GM23248 (cell line): Measurements from ENCODE around the gene FAM174C. TPM values are rescaled to one million over a fixed set of nuclear protein-coding genes. Genes with fewer than 3 reads are reported as not detected.

Experiments
- DNase-seq: peaks from one replicate; pipeline ENCODE4 v3.0.0-alpha.2; 2015
- H2AFZ ChIP-seq: fragments of 200-600 bp; sonication (generic); 2 replicates; pipeline ENCODE4 v1.6.1; 2016; ENCODE audit warnings: antibody characterized with exemption
- H3F3A ChIP-seq: fragments of 200-600 bp; sonication (generic); 2 replicates; pipeline ENCODE4 v1.6.1; 2016; ENCODE audit warnings: mild to moderate bottlenecking, antibody characterized with exemption, mixed run types; ENCODE audit not compliant: insufficient read depth
- H3K27ac ChIP-seq: fragments of 200-600 bp; sonication (generic); 2 replicates; pipeline ENCODE4 v1.5.1; 2016; ENCODE audit warnings: mild to moderate bottlenecking
- H3K27me3 ChIP-seq: fragments of 200-600 bp; sonication (generic); replicated peaks from 2 replicates; pipeline ENCODE4 v1.6.1; 2016; ENCODE audit warnings: mild to moderate bottlenecking; ENCODE audit not compliant: insufficient read depth
- H3K36me3 ChIP-seq: fragments of 200-600 bp; sonication (generic); 2 replicates; pipeline ENCODE4 v1.6.1; 2016; ENCODE audit warnings: low read depth, mild to moderate bottlenecking
- H3K4me1 ChIP-seq: fragments of 200-600 bp; sonication (generic); 2 replicates; pipeline ENCODE4 v1.6.1; 2016; ENCODE audit warnings: mild to moderate bottlenecking; ENCODE audit not compliant: insufficient read depth
- H3K4me2 ChIP-seq: fragments of 200-600 bp; sonication (generic); one replicate; pipeline ENCODE4 v1.6.1; 2016; ENCODE audit warnings: mild to moderate bottlenecking; ENCODE audit not compliant: unreplicated experiment
- H3K4me3 ChIP-seq: fragments of 200-600 bp; sonication (generic); 2 replicates; pipeline ENCODE4 v1.5.1; 2016; ENCODE audit warnings: mild to moderate bottlenecking
- H3K79me2 ChIP-seq: fragments of 200-600 bp; sonication (generic); 2 replicates; pipeline ENCODE4 v1.6.1; 2016; ENCODE audit warnings: mild to moderate bottlenecking; ENCODE audit not compliant: insufficient read depth
- H3K9ac ChIP-seq: fragments of 200-600 bp; sonication (generic); 2 replicates; pipeline ENCODE4 v1.6.1; 2016; ENCODE audit warnings: mild to moderate bottlenecking
- H3K9me2 ChIP-seq: fragments of 200-600 bp; sonication (generic); 2 replicates; pipeline ENCODE4 v1.6.1; 2016; ENCODE audit warnings: mixed run types, mild to moderate bottlenecking, moderate library complexity; ENCODE audit not compliant: insufficient read depth
- H3K9me3 ChIP-seq: fragments of 200-600 bp; sonication (generic); one replicate; pipeline ENCODE4 v1.6.1; 2017; ENCODE audit warnings: low read depth
- H4K20me1 ChIP-seq: fragments of 200-600 bp; sonication (generic); 2 replicates; pipeline ENCODE4 v1.6.0; 2016; ENCODE audit not compliant: insufficient read depth
- EZH2 ChIP-seq: fragments of 200-600 bp; sonication (generic); IDR thresholded peaks from 2 replicates; pipeline ENCODE4 v1.6.1; 2018; ENCODE audit warnings: antibody characterized with exemption, mild to moderate bottlenecking; ENCODE audit not compliant: insufficient read depth, poor library complexity, severe bottlenecking
- EZH2phosphoT487 ChIP-seq: fragments of 200-600 bp; sonication (generic); IDR thresholded peaks from 2 replicates; pipeline ENCODE4 v1.6.1; 2018; ENCODE audit warnings: antibody characterized with exemption, moderate library complexity, mild to moderate bottlenecking, low read depth; ENCODE audit not compliant: insufficient read depth
- WGBS, 2 experiments: methylation state at CpG; one replicate each; pipeline ENCODE4 v1.1.6; 2015 to 2017; ENCODE audit warnings: low lambda C conversion rate in 2 of 2, low coverage in 1 of 2; ENCODE audit errors: missing lambda C conversion rate in 2 of 2; 5-methylcytosine and 5-hydroxymethylcytosine counted together
- in situ Hi-C: fragments of 300-500 bp; cut with MboI; formaldehyde crosslinking; loops from 2 replicates; pipeline ENCODE4 v1.15.0; 2020
- polyA plus RNA-seq: library from polyadenylated mRNA; unstranded; fragments of >200 nt; fragmentation: Nextera tagmentation; extraction: Ambion mirVana; gene quantifications from 2 replicates; pipeline ENCODE4 v1.2.1, GENCODE V29; 2016
- total RNA-seq: library from RNA; depleted of rRNA; stranded (reverse); fragments of >200 nt; shearing (Covaris generic); gene quantifications from 2 replicates; pipeline ENCODE4 v1.2.3, GENCODE V29; 2014

Gene FAM174C
- total and polyA plus RNA-seq, 2 experiments from 2014 or later, result 81.6 to 84.5 TPM

DNA sequence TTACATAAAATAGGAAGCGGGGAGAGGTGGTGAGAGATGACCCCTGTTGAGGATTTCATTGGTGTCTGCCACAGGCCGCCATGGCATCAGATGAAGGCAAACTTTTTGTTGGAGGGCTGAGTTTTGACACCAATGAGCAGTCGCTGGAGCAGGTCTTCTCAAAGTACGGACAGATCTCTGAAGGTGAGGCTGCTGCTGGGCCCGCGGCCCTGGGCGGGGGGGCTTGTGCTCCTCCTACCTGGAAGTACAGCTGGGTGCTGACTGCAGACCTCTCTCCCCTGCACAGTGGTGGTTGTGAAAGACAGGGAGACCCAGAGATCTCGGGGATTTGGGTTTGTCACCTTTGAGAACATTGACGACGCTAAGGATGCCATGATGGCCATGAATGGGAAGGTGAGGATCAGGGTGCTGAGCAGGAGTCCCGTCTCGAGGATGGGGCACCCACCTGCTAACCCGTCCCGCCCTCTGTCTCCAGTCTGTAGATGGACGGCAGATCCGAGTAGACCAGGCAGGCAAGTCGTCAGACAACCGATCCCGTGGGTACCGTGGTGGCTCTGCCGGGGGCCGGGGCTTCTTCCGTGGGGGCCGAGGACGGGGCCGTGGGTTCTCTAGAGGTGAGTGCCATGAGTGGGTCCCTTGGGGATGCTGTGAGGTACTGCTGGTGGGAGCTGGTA is 4.3 kb upstream of the FAM174C start:
- Histone ChIP-seq H3F3A (peaks cover 32% of the 10 kb centered on the region), H3K4me2 (peak overlapping the region; percentile 95), H3K9me3 (no peaks in the 10 kb centered on the region), H3K36me3 (peaks cover 34% of the 10 kb centered on the region; the same call in 1 of the 2 replicates), H3K4me3 (peak overlapping the region; percentile 84), H3K9ac (peak overlapping the region; percentile 97), H3K27ac (peak overlapping the region; percentile 97), H4K20me1 (no peaks in the 10 kb centered on the region), H3K27me3 (no peaks in the 10 kb centered on the region), H2AFZ (no peak overlapping the region), H3K79me2 (peaks cover 62% of the 10 kb centered on the region), H3K9me2 (no peaks in the 10 kb centered on the region), H3K4me1 (peaks cover 34% of the 10 kb centered on the region)
- no peak for TF ChIP-seq EZH2phosphoT487
- TF ChIP-seq EZH2, result no peak
- in situ Hi-C loops, result no loop called here
- DNase-seq, result no peak
- WGBS, 2 experiments, result 52 to 54% methylated on average over 25 to 26 of the region's 26 CpGs

DNA sequence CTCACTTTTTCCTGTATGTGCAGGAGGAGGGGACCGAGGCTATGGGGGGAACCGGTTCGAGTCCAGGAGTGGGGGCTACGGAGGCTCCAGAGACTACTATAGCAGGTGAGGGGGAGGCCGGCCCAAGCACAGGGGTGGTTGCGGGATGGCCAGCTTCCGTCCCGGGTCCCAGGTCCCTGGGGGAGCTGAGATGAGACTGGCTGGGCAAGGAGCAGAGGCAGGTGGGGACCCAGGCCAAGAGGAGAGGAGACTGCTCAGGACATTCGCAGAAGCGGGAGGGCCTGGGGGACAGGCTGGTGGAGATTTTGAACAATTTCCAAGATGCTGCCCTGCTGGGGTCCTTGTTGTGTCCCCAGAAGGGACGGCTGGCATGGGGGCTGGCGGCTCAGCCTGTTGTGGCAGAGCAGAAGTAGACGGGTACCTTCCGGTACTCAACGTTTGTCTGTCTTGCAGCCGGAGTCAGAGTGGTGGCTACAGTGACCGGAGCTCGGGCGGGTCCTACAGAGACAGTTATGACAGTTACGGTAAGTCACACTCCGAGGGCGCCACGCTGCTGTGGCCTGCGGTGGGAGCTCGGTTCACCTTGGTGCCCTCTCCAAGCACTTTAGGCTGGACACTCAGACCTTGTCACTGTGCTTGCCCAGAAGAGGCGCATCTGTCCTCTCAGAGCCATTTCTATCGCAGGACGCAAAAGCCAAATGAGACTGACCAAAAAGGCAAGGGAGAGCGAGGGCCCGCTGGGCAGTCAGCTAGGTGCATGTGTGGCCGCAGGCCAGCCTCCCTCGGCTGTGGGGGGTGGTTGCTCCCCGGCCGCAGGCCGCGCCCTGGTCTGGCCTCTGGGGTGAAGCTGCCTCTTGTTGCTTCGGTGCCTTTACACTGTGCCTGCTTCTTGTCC is 3.6 kb upstream of the FAM174C start:
- Histone ChIP-seq H3K79me2 (peaks cover 69% of the 10 kb centered on the region), H3K9me2 (no peaks in the 10 kb centered on the region), H4K20me1 (no peaks in the 10 kb centered on the region), H3F3A (peaks cover 37% of the 10 kb centered on the region), H3K9me3 (no peaks in the 10 kb centered on the region), H3K4me3 (peak overlapping the region; percentile 84), H3K4me1 (peaks cover 32% of the 10 kb centered on the region), H3K4me2 (peak overlapping the region; percentile 95), H3K9ac (peak overlapping the region; percentile 97), H3K27me3 (no peaks in the 10 kb centered on the region), H2AFZ (no peak overlapping the region), H3K36me3 (peaks cover 34% of the 10 kb centered on the region; the same call in 1 of the 2 replicates), H3K27ac (peak overlapping the region; percentile 97)
- WGBS, 2 experiments, result 83 to 86% methylated on average over 36 to 37 of the region's 37 CpGs
- no peak for DNase-seq
- in situ Hi-C loops, result no loop called here
- TF ChIP-seq EZH2, result no peak
- TF ChIP-seq EZH2phosphoT487, result no peak

DNA sequence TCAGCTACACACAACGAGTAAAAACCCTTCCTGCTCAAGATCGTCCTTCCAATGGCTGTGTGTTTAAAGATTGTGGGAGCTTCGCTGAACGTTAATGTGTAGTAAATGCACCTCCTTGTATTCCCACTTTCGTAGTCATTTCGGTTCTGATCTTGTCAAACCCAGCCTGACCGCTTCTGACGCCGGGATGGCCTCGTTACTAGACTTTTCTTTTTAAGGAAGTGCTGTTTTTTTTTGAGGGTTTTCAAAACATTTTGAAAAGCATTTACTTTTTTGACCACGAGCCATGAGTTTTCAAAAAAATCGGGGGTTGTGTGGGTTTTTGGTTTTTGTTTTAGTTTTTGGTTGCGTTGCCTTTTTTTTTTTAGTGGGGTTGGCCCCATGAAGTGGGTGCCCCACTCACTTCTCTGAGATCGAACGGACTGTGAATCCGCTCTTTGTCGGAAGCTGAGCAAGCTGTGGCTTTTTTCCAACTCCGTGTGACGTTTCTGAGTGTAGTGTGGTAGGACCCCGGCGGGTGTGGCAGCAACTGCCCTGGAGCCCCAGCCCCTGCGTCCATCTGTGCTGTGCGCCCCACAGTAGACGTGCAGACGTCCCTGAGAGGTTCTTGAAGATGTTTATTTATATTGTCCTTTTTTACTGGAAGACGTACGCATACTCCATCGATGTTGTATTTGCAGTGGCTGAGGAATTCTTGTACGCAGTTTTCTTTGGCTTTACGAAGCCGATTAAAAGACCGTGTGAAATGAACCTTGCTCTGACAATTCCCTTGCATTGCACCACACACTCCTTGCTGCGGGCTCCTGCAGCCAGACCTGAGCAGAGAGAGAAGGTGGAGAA is 2.7 kb upstream of the FAM174C start:
- Histone ChIP-seq H2AFZ (no peak overlapping the region), H3K27me3 (no peaks in the 10 kb centered on the region), H4K20me1 (no peaks in the 10 kb centered on the region), H3K27ac (peak overlapping the region; percentile 88; the same call in 1 of the 2 replicates), H3K79me2 (peaks cover 66% of the 10 kb centered on the region), H3K4me3 (no peak overlapping the region), H3K4me1 (peaks cover 25% of the 10 kb centered on the region), H3F3A (peaks cover 37% of the 10 kb centered on the region), H3K9me3 (no peaks in the 10 kb centered on the region), H3K36me3 (peaks cover 34% of the 10 kb centered on the region; the same call in 1 of the 2 replicates), H3K9ac (peak overlapping the region; percentile 23), H3K9me2 (no peaks in the 10 kb centered on the region), H3K4me2 (no peak overlapping the region)
- in situ Hi-C loops, result no loop called here
- 81 to 82% methylated on average over 33 of the region's 33 CpGs for WGBS, 2 experiments
- no peak for DNase-seq
- TF ChIP-seq EZH2 (no peak), EZH2phosphoT487 (no peak)
